Activated naive CD4-positive, alpha-beta T cell treated with anti-CD3 and anti-CD28 coated beads, Interleukin-2, amount 50 U/mL, for 16 hours (primary cell): ENCODE results near the gene TSEN54.

Source experiments
- DNase-seq: peaks from one replicate; pipeline ENCODE4 v3.0.0-alpha.2; 2020

TSEN54 gene

GRCh38 chr17:75489511-75489955, 26.8 kb upstream of the TSEN54 start:
- DNase-seq, result no peak

- DNase-seq, result no peak
Measured at GRCh38 chr17:75490173-75490743, 26.1 kb upstream of the TSEN54 start.

- no peak for DNase-seq
Measured at GRCh38 chr17:75490953-75491649, 25.2 kb upstream of the TSEN54 start.

GRCh38 chr17:75491680-75492079, 24.6 kb upstream of the TSEN54 start:
- DNase-seq, result no peak

- no peak for DNase-seq
Measured at GRCh38 chr17:75492555-75493168, 23.7 kb upstream of the TSEN54 start.

- DNase-seq, result no peak
Measured at GRCh38 chr17:75493476-75494129, 22.7 kb upstream of the TSEN54 start.

GRCh38 chr17:75494326-75494877, 21.9 kb upstream of the TSEN54 start:
- DNase-seq, result no peak

- no peak for DNase-seq
Measured at GRCh38 chr17:75496005-75496404, 20.3 kb upstream of the TSEN54 start.

- DNase-seq, result no peak
Measured at GRCh38 chr17:75498039-75498725, 18.1 kb upstream of the TSEN54 start.

GRCh38 chr17:75498726-75499213, 17.6 kb upstream of the TSEN54 start:
- DNase-seq, result no peak

- DNase-seq, result no peak
Measured at GRCh38 chr17:75499313-75500022, 16.9 kb upstream of the TSEN54 start.

GRCh38 chr17:75500419-75501216, 15.7 kb upstream of the TSEN54 start:
- DNase-seq, result no peak

GRCh38 chr17:75501378-75502071, 14.8 kb upstream of the TSEN54 start:
- DNase-seq, result no peak

GRCh38 chr17:75502072-75502720, 14.1 kb upstream of the TSEN54 start:
- no peak for DNase-seq

- DNase-seq, result no peak
Measured at GRCh38 chr17:75502721-75503329, 13.5 kb upstream of the TSEN54 start.

GRCh38 chr17:75503337-75503950, 12.9 kb upstream of the TSEN54 start:
- DNase-seq, result no peak

GRCh38 chr17:75503976-75504346, 12.4 kb upstream of the TSEN54 start:
- no peak for DNase-seq

- peak; percentile 32 for DNase-seq
Measured at GRCh38 chr17:75504347-75505151, 11.8 kb upstream of the TSEN54 start.

GRCh38 chr17:75505152-75505409, 11.2 kb upstream of the TSEN54 start:
- DNase-seq, result no peak
